ENCODE data around the gene ESYT1. TPM values are rescaled to one million over a fixed set of nuclear protein-coding genes. Genes with fewer than 3 reads are reported as not detected.

The ESYT1 gene
- total and polyA plus RNA-seq, 9 of the 15 experiments (the other 6 are each of a cell fraction or from before 2014, with no cell fraction given): 132 to 420 (median 164) TPM

DNA sequence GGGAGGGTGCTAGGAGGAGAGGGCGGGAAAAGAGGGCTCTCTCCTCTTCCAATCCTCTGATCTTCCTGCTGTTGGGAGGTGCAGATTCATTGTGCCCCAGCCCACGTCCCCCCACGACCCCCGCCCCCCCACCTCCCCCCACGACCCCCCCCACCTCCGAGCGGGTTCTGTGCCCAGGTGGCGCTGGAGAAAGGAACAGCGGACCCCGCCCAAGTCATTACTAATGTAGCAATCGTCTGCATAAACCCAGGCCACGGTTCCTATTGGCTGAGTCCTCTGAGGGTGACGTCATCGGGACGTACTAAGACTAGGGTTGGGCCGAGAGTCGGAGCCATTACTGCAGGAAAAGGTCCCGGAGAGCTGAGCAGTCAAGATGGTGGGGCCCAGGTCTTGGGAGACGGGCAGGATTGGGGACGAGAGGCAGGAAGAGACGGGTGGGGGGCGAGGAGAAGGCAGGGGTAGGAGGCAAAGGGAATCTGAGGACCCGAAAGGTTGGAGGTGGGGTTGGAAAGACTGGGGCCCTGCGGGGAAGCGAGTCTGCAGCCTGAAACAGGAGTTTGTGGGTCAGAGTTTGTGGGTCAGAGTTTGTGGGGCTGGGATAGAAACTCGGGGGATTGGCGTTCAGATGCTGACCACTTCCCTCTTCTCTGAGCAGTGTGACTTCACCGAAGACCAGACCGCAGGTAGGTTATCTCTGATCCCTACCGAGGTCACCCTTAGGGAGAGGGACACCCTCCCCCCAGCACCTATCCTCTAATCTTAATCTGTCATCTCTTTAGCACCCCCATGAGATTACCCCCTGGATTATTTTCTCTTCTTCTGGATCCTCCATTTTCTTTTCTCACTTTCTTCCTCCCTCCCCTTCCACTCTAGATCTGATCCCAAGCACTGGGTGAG is 30.2 kb downstream of the ESYT1 start, which contains the start of gene MYL6 (continued):
- TF ChIP-seq NKRF (IDR thresholded peaks at IDR 0.05; ENCODE audit: borderline replicate concordance) (peak; percentile 58), ZNF76 (CRISPR knock-in tag; IDR thresholded peaks at IDR 0.05; ENCODE audit: borderline replicate concordance) (0 out of 2 replicates have a peak, but pooled peaks have one; percentile 50), SNAPC5 (CRISPR knock-in tag; IDR thresholded peaks at IDR 0.05) (no peak), ZNF780A (CRISPR knock-in tag; IDR thresholded peaks at IDR 0.05) (no peak), CEBPG (CRISPR knock-in tag; IDR thresholded peaks at IDR 0.05) (peak; percentile 82), CEBPG (tag; conservative IDR thresholded peaks at IDR 0.05 in 1 of 2, IDR thresholded peaks at IDR 0.05 in 1 of 2) (peak; percentile 69 to 86), ADNP (tag; IDR thresholded peaks at IDR 0.05) (no peak), RAD21 (CRISPR knock-in tag; conservative IDR thresholded peaks at IDR 0.05 in 1 of 2, IDR thresholded peaks at IDR 0.05 in 1 of 2) (peak in 1 of 2 experiments; percentile 17; a peak in 1 of 4 replicates), CC2D1A (IDR thresholded peaks at IDR 0.05) (peak; percentile 61), ZNF23 (CRISPR knock-in tag; IDR thresholded peaks at IDR 0.05) (no peak), EWSR1 (IDR thresholded peaks at IDR 0.05; ENCODE audit: borderline replicate concordance, low read depth, partially characterized antibody) (no peak), ZBTB7A (IDR thresholded peaks at IDR 0.05; ENCODE audit: borderline replicate concordance, control insufficient read depth, low read depth, low read length) (peak; percentile 83), ZKSCAN8 (CRISPR knock-in tag; IDR thresholded peaks at IDR 0.05) (peak; percentile 78; the same call in 1 of the 2 replicates), ZNF707 (CRISPR knock-in tag; conservative IDR thresholded peaks at IDR 0.05) (peak; percentile 63), NR2C2 (CRISPR knock-in tag; IDR thresholded peaks at IDR 0.05) (0 out of 2 replicates have a peak, but pooled peaks have one; percentile 59), NR2C2 (tag; IDR thresholded peaks at IDR 0.05) (peak; percentile 97), CEBPB (tag; IDR thresholded peaks at IDR 0.05) (peak; percentile 82), FOXJ2 (tag; IDR thresholded peaks at IDR 0.05) (0 out of 2 replicates have a peak, but pooled peaks have one; percentile 40), SMARCA4 (IDR thresholded peaks at IDR 0.05) (peak; percentile 59), ZNF57 (CRISPR knock-in tag; IDR thresholded peaks at IDR 0.05) (peak; percentile 19; the same call in 1 of the 2 replicates)
- TF ChIP-seq, protein P1, sequence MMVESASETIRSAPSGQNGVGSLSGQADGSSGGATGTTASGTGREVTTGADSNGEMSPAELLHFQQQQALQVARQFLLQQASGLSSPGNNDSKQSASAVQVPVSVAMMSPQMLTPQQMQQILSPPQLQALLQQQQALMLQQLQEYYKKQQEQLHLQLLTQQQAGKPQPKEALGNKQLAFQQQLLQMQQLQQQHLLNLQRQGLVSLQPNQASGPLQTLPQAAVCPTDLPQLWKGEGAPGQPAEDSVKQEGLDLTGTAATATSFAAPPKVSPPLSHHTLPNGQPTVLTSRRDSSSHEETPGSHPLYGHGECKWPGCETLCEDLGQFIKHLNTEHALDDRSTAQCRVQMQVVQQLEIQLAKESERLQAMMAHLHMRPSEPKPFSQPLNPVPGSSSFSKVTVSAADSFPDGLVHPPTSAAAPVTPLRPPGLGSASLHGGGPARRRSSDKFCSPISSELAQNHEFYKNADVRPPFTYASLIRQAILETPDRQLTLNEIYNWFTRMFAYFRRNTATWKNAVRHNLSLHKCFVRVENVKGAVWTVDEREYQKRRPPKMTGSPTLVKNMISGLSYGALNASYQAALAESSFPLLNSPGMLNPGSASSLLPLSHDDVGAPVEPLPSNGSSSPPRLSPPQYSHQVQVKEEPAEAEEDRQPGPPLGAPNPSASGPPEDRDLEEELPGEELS (CRISPR knock-in tag; IDR thresholded peaks at IDR 0.05; ENCODE audit: borderline replicate concordance): 0 out of 2 replicates have a peak, but pooled peaks have one; percentile 47

Data from K562 (cell line).